Activated T-cell treated with anti-CD3 and anti-CD28 coated beads for 48 hours (primary cell): Measurements from ENCODE around the gene TMEM74B.

Experiments used
- DNase-seq: peaks from one replicate; pipeline ENCODE4 v3.0.0-alpha.2; 2020; ENCODE audit warnings: low read depth

TMEM74B gene

GRCh38 chr20:1137236-1137635 lies 47.5 kb downstream of the TMEM74B start:
- no peak for DNase-seq

DNA sequence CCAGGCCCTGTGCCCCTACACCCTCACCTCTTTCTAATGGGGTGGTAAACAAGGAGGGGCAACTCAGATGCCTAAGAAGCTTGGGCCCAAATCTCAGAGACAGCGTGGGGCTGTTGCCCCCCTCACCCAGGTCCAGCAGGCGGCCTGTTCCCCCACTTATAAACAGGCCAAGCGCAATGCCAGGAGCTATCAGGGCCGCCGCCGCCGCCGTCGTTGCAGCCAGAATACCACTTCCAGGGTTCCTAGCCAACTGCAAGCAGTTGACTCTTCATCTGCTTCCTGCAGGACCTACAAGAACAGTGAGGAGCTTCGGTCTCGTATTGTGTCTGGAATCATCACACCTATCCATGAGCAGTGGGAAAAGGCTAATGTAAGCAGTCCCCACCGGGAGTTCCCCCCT lies 49.9 kb downstream of the TMEM74B start:
- no peak for DNase-seq

DNA sequence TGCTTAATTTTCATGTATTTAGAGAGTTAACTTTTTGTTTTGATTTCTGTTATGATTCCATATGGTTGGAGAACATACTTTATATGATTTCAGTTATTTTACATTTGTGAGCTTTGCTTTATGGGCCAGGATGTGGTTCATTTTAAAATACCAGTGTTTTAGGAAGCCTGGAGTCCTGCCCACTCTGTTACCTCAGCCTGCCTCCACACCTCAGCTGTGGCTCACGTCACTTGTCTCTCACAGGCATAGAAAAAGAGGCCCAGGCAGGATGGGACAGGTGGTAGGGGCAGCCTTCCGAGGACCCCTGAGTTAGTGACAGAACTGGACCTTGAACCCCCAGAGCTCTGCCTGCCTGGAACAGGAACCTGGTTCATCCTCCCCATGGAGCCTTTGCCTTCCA lies 50.4 kb downstream of the TMEM74B start:
- DNase-seq = no peak

GRCh38 chr20:1131354-1131753 lies 53.4 kb downstream of the TMEM74B start:
- no peak for DNase-seq

DNA sequence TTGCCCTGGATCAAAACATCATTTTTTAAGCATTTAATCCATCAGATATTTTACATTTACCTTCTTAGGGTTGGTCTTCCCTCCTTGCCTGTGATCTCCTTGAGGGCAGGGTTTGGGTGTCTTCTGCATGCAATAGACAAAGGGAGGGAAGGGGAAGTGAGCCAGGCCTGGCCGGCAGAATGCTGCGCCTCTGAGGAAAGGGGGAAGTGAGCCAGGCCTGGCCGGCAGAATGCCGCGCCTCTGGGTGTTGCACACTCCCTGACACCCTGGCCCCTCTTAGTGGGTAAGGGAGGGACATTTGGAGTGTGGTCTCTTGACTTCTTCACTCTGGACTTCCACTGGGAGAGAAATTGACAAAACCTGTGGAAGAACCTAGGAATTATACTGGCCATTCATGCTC lies 53.9 kb downstream of the TMEM74B start:
- DNase-seq = no peak
